HEK293 (cell line): ENCODE results near the gene BCAR1.

Experiments
- CTCF ChIA-PET: fragments of 350-600 bp; formaldehyde crosslinking; extraction: SDS; loops from one replicate; lab custom pipeline; 2021; ENCODE audit warnings: antibody characterized with exemption; lab: Yijun Ruan, JAX
- POLR2A ChIA-PET: fragments of 300-600 bp; formaldehyde crosslinking; extraction: SDS; loops from one replicate; lab custom pipeline; 2020; ENCODE audit warnings: antibody characterized with exemption, inconsistent platforms; lab: Yijun Ruan, JAX
- H3K27ac ChIP-seq: fragments of 200-500 bp; sonication (Bioruptor generic); 2 replicates; pipeline ENCODE4 v1.5.1; 2014; ENCODE audit warnings: low read depth, low read length, control low read depth, inconsistent platforms; ENCODE audit errors: extremely low read depth
- H3K36me3 ChIP-seq, 2 experiments: fragments of 200-500 bp in 1 of 2; sonication (Bioruptor generic) in 1 of 2; 1 replicate in 1 of 2; 2 replicates in 1 of 2; pipeline ENCODE4 v1.5.1; 2014 to 2017; ENCODE audit warnings: inconsistent platforms in 2 of 2, low read length in 2 of 2; ENCODE audit not compliant: control insufficient read depth in 2 of 2, insufficient read depth in 1 of 2
- H3K4me1 ChIP-seq: fragments of 200-500 bp; sonication (Bioruptor generic); 2 replicates; pipeline ENCODE4 v1.5.1; 2014; ENCODE audit warnings: mild to moderate bottlenecking, low read length, inconsistent platforms; ENCODE audit not compliant: control insufficient read depth, insufficient read depth
- H3K4me3 ChIP-seq: 2 replicates; pipeline ENCODE4 v1.5.1; 2011; ENCODE audit warnings: low read depth, mild to moderate bottlenecking, control low read depth, low read length, moderate library complexity
- H3K9me3 ChIP-seq: fragments of 200-500 bp; sonication (Bioruptor generic); 2 replicates; pipeline ENCODE4 v1.5.1; 2014; ENCODE audit warnings: low read depth, low read length, inconsistent platforms; ENCODE audit not compliant: control insufficient read depth, insufficient read depth
- GLIS1 ChIP-seq: fragments of 450-650 bp; formaldehyde crosslinking; IDR thresholded peaks from 2 replicates; pipeline ENCODE4 v1.5.1; 2016; ENCODE audit warnings: missing biosample characterization, missing genetic modification characterization
- MZF1 ChIP-seq: fragments of 450-650 bp; formaldehyde crosslinking; IDR thresholded peaks from 2 replicates; pipeline ENCODE4 v1.5.1; 2017; ENCODE audit warnings: missing biosample characterization, missing genetic modification characterization, borderline replicate concordance
- PRDM10 ChIP-seq: fragments of 450-650 bp; formaldehyde crosslinking; IDR thresholded peaks from 2 replicates; pipeline ENCODE4 v1.5.1; 2016; ENCODE audit warnings: missing biosample characterization, missing genetic modification characterization
- SALL2 ChIP-seq: fragments of 450-650 bp; formaldehyde crosslinking; IDR thresholded peaks from 2 replicates; pipeline ENCODE4 v1.5.0; 2017; ENCODE audit warnings: missing biosample characterization, mild to moderate bottlenecking, missing genetic modification characterization, borderline replicate concordance
- ZBTB48 ChIP-seq: fragments of 450-650 bp; formaldehyde crosslinking; IDR thresholded peaks from 2 replicates; pipeline ENCODE4 v1.5.1; 2016; ENCODE audit warnings: missing biosample characterization, missing genetic modification characterization
- ZFHX2 ChIP-seq: fragments of 450-650 bp; formaldehyde crosslinking; conservative IDR thresholded peaks from 2 replicates; pipeline ENCODE4 v1.5.1; 2016; ENCODE audit warnings: missing biosample characterization, missing genetic modification characterization
- ZIC2 ChIP-seq: fragments of 450-650 bp; formaldehyde crosslinking; IDR thresholded peaks from 2 replicates; pipeline ENCODE4 v1.5.1; 2016; ENCODE audit warnings: missing biosample characterization, missing genetic modification characterization
- ZNF112 ChIP-seq: fragments of 450-650 bp; formaldehyde crosslinking; IDR thresholded peaks from 2 replicates; pipeline ENCODE4 v1.5.0; 2017; ENCODE audit warnings: missing biosample characterization, missing genetic modification characterization
- ZNF174 ChIP-seq: fragments of 450-650 bp; formaldehyde crosslinking; IDR thresholded peaks from 2 replicates; pipeline ENCODE4 v1.5.0; 2017; ENCODE audit warnings: missing biosample characterization, mild to moderate bottlenecking, missing genetic modification characterization
- ZNF184 ChIP-seq: fragments of 450-650 bp; IDR thresholded peaks from 2 replicates; pipeline ENCODE4 v1.5.1; 2018; ENCODE audit warnings: missing biosample characterization, mild to moderate bottlenecking, missing genetic modification characterization
- ZNF292 ChIP-seq: fragments of 450-650 bp; formaldehyde crosslinking; IDR thresholded peaks from 2 replicates; pipeline ENCODE4 v1.5.1; 2016; ENCODE audit warnings: low read depth, missing biosample characterization, missing genetic modification characterization, borderline replicate concordance
- ZNF335 ChIP-seq: fragments of 450-650 bp; formaldehyde crosslinking; conservative IDR thresholded peaks from 2 replicates; pipeline ENCODE4 v1.5.1; 2016; ENCODE audit warnings: missing biosample characterization, missing genetic modification characterization
- ZNF394 ChIP-seq: fragments of 450-650 bp; formaldehyde crosslinking; IDR thresholded peaks from 2 replicates; pipeline ENCODE4 v1.5.1; 2016; ENCODE audit warnings: missing biosample characterization, missing genetic modification characterization, mild to moderate bottlenecking, moderate library complexity, borderline replicate concordance
- ZNF404 ChIP-seq: fragments of 450-650 bp; formaldehyde crosslinking; IDR thresholded peaks from 2 replicates; pipeline ENCODE4 v1.5.1; 2017; ENCODE audit warnings: missing biosample characterization, missing genetic modification characterization
- ZNF529 ChIP-seq: fragments of 450-650 bp; formaldehyde crosslinking; IDR thresholded peaks from 2 replicates; pipeline ENCODE4 v1.5.1; 2017; ENCODE audit warnings: missing genetic modification characterization, missing biosample characterization; ENCODE audit not compliant: insufficient replicate concordance
- ZNF530 ChIP-seq: fragments of 450-650 bp; formaldehyde crosslinking; IDR thresholded peaks from 2 replicates; pipeline ENCODE4 v1.5.1; 2016; ENCODE audit warnings: low read depth, missing biosample characterization, missing genetic modification characterization
- ZNF624 ChIP-seq: fragments of 450-650 bp; formaldehyde crosslinking; IDR thresholded peaks from 2 replicates; pipeline ENCODE4 v1.5.1; 2017; ENCODE audit warnings: missing biosample characterization, missing genetic modification characterization
- ZNF664 ChIP-seq: fragments of 450-650 bp; formaldehyde crosslinking; IDR thresholded peaks from 2 replicates; pipeline ENCODE4 v1.5.1; 2016; ENCODE audit warnings: missing biosample characterization, missing genetic modification characterization
- ZNF776 ChIP-seq: fragments of 450-650 bp; formaldehyde crosslinking; IDR thresholded peaks from 2 replicates; pipeline ENCODE4 v1.5.0; 2017; ENCODE audit warnings: missing biosample characterization, missing genetic modification characterization, borderline replicate concordance
- ZNF843 ChIP-seq: fragments of 450-650 bp; formaldehyde crosslinking; IDR thresholded peaks from 2 replicates; pipeline ENCODE4 v1.5.1; 2016; ENCODE audit warnings: missing biosample characterization, missing genetic modification characterization
- TF ChIP-seq, protein P1 (sequence below): fragments of 450-650 bp; formaldehyde crosslinking; IDR thresholded peaks from 2 replicates; pipeline ENCODE4 v1.5.1; 2016; ENCODE audit warnings: missing biosample characterization, missing genetic modification characterization, borderline replicate concordance

Gene BCAR1

DNA sequence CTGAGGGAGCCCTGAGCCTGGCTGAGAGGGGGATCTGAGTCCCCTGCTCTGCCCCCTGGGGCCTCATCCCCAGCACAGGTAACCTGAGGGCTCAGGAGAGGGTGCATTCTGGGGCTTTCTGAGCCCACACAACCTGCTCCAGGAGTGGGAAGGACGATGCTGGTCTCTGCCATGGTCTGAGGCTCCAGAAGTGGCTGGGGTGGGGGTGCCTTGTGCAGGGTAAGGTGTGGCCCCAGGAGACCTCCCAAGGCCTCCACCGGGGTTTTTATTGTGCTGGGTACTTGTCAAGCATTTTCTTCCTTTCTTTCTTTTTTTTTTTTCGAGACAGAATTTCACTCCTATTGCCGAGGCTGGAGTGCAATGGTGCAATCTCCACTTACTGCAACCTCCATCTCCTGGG, 32.3 kb downstream of the BCAR1 start:
- Histone ChIP-seq H3K9me3 (no peaks in the 10 kb centered on the region), H3K4me3 (no peak overlapping the region), H3K4me1 (no peaks in the 10 kb centered on the region), H3K27ac (no peak overlapping the region), H3K36me3 (no peaks in the 10 kb centered on the region)
- peak; percentile 56 for TF ChIP-seq GLIS1 (tag by site-specific recombination)
- TF ChIP-seq ZNF530 (tag by site-specific recombination), result no peak
- ChIA-PET POLR2A (no interaction called here), CTCF (interaction anchor here (0.7 to 2.0 kb wide), 2 partner anchors 20 to 28 kb away, joined by 3 to 10 read pairs; no protein-coding TSS in a partner anchor)

DNA sequence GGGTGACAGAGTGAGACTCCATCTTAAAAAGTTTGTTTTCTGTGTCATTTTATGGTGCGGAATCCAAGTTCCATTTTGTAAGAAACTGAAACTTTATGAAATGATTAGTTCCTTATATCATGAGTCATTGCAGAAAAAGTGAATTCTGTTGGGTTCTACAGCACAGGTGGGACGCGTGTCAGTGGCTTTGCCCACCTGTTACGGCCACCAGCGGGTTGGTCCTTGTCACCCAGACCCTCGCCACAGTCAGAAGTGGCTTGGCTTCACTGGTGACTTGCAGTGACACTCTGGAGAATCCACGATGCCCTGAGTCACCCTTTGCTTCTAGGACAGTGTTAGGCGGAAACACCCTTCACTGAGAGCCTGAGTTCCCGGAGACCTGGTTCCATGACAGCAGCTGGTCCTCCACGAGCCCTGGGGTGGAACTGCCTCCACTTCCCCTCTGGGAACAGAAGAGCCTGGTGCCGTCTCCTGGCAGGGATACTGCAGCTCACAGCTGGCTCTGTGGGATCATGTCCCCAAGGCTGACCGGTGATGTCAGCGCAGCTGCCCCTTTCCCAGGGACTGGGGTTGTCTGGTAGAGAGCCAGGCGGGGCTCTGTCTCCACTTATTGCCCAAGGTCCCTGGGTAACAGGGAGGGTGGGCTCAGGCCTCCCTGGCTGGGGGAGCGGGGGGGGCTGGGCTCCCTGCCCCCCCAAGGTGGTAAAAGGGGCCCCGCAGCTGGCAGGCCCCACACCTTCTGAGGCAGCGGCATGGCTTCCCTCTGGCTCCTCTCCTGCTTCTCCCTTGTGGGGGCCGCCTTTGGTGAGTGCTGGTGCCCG, 33.0 kb downstream of the BCAR1 start, which contains the start of gene CTRB1:
Gene CTRB1 (plus strand): TSS at position 733 of the 821 bp plus-strand sequence. CDS start 20 bp downstream, at position 753.
- H3K9me3 ChIP-seq, result no peaks in the 10 kb centered on the region
- ChIA-PET POLR2A (no interaction called here), CTCF (interaction anchor here (0.7 kb wide), 1 partner anchor 29 kb away, joined by 3 read pairs; no protein-coding TSS in a partner anchor)
- no peak within 1 kb of the TSS for H3K27ac ChIP-seq
- no peaks in the 10 kb centered on the region for H3K4me1 ChIP-seq
- no peaks in the 10 kb centered on the region for H3K36me3 ChIP-seq
- no peak for TF ChIP-seq ZBTB48
- TF ChIP-seq ZNF404 (tag by site-specific recombination), result no peak
- TF ChIP-seq PRDM10 (tag by site-specific recombination), result no peak
- TF ChIP-seq ZNF529 (tag by site-specific recombination), result no peak
- TF ChIP-seq SALL2, result no peak
- TF ChIP-seq ZNF394 (tag by site-specific recombination), result no peak
- TF ChIP-seq ZNF174, result no peak
- TF ChIP-seq ZNF112 (tag by site-specific recombination), result no peak
- no peak for TF ChIP-seq ZNF624 (tag by site-specific recombination)
- TF ChIP-seq, protein P1, sequence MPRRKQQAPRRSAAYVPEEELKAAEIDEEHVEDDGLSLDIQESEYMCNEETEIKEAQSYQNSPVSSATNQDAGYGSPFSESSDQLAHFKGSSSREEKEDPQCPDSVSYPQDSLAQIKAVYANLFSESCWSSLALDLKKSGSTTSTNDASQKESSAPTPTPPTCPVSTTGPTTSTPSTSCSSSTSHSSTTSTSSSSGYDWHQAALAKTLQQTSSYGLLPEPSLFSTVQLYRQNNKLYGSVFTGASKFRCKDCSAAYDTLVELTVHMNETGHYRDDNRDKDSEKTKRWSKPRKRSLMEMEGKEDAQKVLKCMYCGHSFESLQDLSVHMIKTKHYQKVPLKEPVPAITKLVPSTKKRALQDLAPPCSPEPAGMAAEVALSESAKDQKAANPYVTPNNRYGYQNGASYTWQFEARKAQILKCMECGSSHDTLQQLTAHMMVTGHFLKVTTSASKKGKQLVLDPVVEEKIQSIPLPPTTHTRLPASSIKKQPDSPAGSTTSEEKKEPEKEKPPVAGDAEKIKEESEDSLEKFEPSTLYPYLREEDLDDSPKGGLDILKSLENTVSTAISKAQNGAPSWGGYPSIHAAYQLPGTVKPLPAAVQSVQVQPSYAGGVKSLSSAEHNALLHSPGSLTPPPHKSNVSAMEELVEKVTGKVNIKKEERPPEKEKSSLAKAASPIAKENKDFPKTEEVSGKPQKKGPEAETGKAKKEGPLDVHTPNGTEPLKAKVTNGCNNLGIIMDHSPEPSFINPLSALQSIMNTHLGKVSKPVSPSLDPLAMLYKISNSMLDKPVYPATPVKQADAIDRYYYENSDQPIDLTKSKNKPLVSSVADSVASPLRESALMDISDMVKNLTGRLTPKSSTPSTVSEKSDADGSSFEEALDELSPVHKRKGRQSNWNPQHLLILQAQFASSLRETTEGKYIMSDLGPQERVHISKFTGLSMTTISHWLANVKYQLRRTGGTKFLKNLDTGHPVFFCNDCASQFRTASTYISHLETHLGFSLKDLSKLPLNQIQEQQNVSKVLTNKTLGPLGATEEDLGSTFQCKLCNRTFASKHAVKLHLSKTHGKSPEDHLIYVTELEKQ (tag by site-specific recombination), result no peak
- TF ChIP-seq ZNF184 (tag by site-specific recombination), result no peak
- no peak for TF ChIP-seq ZNF776 (tag by site-specific recombination)
- no peak for TF ChIP-seq ZFHX2 (tag by site-specific recombination)
- no peak for TF ChIP-seq ZIC2 (tag by site-specific recombination)
- no peak for TF ChIP-seq ZNF664 (tag by site-specific recombination)
- no peak for TF ChIP-seq ZNF292 (tag by site-specific recombination)
- TF ChIP-seq ZNF843 (tag by site-specific recombination), result no peak
- no peak for TF ChIP-seq MZF1 (tag by site-specific recombination)
- no peak for TF ChIP-seq ZNF335 (tag by site-specific recombination)
- no peak within 1 kb of the TSS for H3K4me3 ChIP-seq
